Fibroblast of the aortic adventitia (primary cell): ENCODE data around the gene ADGRG3. TPM values are rescaled to one million over a fixed set of nuclear protein-coding genes. Genes with fewer than 3 reads are reported as not detected.

Experiments
- DNase-seq: peaks from one replicate; pipeline ENCODE4 v3.0.0-alpha.2; 2010; ENCODE audit warnings: low read depth
- H3K4me3 ChIP-seq: 2 replicates; pipeline ENCODE4 v1.5.1; 2011; ENCODE audit warnings: low read depth, mild to moderate bottlenecking, control low read depth, low read length, moderate library complexity
- CTCF ChIP-seq: IDR thresholded peaks from 2 replicates; pipeline ENCODE4 v1.5.1; 2011; ENCODE audit warnings: mild to moderate bottlenecking, low read length, control low read depth, inconsistent platforms; ENCODE audit not compliant: insufficient read depth
- total RNA-seq: library from RNA; depleted of rRNA; stranded (reverse); fragments of >200 nt; gene quantifications from 2 replicates; pipeline ENCODE4 v1.2.3, GENCODE V29; 2012; ENCODE audit warnings: low replicate concordance

ADGRG3 gene
- total RNA-seq, 1 donor: not detected

- TF ChIP-seq CTCF: no peak
- no peak overlapping the region for H3K4me3 ChIP-seq
- DNase-seq: no peak
These were observed 31.8 kb downstream of the ADGRG3 start for GRCh38 chr16:57699899-57700298.

DNA sequence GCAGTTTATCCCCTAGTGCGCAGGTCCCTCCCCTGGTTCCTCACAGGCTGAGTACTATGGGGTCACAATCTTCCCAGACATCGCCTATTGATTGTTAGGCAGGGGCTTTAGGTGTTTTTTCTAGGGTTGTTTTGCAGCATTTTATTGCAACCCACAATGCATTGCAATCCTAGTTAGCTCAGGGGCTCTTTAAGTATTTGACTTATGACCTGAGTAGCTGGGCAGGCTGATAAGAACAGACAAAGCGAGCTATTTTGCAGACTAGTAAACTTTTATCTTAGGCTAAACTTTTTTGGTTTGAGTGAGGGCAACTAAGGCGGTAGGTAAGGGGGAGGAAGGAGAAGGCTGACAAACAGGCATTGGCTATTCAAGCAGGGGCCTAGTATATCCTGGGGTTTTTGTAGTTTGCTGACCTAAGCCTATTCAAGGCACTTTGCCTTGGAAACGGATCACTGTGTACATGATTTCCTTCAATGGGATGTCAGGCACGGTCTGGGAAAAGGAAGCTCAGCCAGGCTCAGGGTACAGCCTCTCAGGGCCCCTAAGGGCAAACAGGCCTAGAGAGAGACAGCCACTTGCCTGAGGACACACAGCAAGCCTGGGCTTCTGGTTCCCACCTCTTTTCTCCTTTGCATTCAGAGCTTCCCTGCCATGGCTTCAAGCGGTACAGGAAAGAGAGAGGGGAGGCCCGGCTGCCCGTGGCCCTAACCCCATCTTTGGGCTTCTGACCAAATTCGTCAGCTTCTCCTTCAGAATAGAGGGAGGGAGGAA is 32.9 kb downstream of the ADGRG3 start:
- no peak overlapping the region for H3K4me3 ChIP-seq
- TF ChIP-seq CTCF: no peak
- DNase-seq: no peak

DNA sequence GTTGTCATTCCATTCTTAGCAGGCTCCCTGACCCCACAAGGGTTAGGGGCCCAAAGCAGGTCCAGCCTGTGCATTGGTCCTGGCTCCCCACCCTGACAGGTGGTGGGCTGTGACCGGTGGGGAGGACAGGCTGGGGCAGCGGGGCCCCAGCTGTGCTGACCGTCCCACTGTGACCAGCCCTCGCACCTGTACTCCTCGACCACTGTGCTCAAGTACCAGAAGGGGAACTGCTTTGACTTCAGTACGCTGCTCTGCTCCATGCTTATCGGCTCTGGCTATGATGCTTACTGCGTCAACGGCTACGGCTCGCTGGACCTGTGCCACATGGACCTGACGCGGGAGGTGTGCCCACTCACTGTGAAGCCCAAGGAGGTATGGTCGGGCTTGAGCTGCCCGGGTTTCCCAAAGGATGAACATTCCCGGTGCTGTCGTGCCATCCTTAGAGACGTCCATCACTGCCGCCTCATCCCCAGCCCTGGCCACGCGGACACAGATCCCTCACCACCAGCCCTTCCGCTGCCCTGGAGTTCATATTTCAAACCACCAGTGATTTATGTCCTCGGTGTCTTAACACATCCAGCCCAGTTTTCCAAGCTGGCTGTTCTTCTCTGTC is 33.8 kb downstream of the ADGRG3 start:
- no peak for DNase-seq
- no peak overlapping the region for H3K4me3 ChIP-seq

DNA sequence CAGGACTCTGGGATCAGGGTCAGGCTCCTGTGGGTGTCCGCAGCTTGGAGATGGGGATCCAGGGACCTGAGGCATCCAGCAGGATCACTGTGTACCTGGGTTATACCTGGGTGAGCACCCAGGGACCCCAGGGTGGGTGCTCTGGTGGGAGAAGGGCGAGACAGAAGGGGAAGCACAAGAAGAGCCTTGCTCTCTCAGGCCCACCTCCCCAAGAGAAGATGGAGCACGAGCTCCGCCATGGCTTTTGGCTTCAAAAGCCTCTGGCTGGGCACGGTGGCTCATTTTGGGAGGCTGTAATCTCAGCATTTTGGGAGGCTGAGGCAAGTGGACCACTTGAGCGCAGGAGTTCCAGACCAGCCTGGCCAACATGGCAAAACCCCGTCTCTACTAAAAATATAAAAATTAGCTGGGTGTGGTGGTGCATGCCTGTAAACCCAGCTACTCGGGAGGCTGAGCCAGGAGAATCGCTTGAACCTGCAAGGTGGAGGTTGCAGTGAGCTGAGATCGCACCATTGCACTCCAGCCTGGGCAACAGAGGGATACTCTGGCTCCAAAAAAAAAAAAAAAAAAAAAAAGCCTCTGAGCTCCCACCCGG is 35.4 kb downstream of the ADGRG3 start:
- no peak for TF ChIP-seq CTCF
- DNase-seq: no peak
- no peak overlapping the region for H3K4me3 ChIP-seq

More for the DNA sequence above, 33.8 kb downstream of the ADGRG3 start:
- no peak for TF ChIP-seq CTCF

GRCh38 chr16:57704011-57704904 is 36.2 kb downstream of the ADGRG3 start:
- TF ChIP-seq CTCF: no peak
- no peak overlapping the region for H3K4me3 ChIP-seq
- DNase-seq: no peak
